ELR (cell line): Measurements from ENCODE around the gene SPTLC3.
"Not testable (repeated sequence)": the region's sequence is repeated elsewhere in the genome, so short reads cannot be mapped to it uniquely, and the experiment has no call there.

Experiments
- DNase-seq: peaks from one replicate; pipeline ENCODE4 v3.0.0-alpha.2; 2015; ENCODE audit warnings: low read depth

SPTLC3 gene

DNA sequence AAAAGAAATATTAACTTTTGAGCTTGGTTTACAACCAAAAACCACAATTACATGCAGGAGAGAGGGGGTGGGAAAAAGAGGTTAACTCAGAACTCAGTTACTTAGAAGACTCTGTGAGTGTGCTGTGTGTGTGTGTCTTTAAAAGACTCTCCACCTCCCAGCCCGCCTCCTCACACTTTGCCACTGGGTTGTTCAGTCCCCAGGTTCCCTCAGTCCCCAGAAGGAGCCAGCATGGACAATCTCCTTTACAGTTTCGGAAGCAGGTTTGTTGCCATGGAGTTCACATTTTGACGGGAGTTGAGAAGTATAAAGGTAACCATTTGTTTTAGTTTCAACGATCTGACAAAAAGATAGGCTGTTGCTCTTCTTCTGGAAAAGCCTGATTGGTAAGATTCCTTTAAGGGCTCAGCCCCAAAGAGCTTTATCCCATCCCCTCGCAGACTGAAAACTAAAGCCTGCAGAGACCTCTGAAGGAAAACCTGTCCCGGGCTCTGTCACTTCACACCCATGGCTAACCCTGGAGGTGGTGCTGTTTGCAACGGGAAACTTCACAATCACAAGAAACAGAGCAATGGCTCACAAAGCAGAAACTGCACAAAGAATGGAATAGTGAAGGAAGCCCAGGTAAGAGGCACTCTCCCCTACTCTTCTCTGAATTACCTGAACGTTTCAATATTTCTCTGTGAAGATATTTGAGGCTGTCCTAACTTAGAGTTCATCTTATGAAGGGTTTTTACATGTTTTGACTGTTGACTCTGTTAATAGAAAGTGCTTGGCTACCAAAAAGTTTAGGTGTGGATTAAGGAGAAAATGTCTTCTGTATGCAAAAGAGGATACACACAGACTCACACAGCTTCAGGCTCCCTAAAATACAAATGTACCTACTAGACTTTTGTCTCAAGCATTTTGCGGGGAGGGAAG, at the start of gene SPTLC3:
Gene SPTLC3 (plus strand): TSS at position 212 of the 921 bp plus-strand sequence. CDS start 296 bp downstream, at position 508.
- DNase-seq = peak; percentile 40

DNA sequence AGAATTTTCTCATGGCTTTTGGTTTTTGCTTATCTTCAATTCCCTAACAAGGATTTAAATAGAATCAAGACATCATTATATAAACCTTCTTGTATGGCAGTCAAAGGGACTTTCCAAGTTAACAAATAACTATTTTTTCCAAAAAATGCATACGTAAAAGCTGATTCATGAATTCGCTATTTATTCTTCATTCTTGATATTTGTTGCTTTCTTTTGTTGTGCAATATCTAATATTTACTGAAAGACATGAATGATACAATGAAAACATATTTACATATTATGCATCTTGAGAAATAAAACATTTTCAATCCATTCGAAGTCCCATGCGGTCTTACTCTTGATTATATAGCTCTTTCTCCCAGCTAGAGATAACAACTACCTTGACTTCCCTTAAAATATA, 47.0 kb upstream of the SPTLC3 start:
- no peak for DNase-seq

DNA sequence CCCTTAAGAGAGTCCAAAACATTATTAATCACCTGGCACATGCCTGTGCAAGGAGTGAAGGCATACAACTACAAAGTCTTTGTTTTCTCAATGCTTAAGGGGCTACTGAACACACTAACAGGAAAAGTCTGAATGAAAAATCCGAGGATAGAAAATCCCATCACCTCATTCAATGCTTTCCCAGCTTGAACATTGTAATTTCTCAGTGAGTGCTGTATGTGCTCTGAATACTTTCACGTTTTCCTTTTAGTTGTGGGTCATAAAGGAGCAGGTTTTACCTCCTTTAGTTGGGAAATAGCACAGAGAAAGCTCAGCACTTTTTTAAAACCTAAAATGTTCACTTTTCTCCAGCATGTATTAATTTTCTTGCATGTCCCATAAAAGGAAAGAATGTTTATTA, 45.9 kb upstream of the SPTLC3 start:
- no peak for DNase-seq

DNA sequence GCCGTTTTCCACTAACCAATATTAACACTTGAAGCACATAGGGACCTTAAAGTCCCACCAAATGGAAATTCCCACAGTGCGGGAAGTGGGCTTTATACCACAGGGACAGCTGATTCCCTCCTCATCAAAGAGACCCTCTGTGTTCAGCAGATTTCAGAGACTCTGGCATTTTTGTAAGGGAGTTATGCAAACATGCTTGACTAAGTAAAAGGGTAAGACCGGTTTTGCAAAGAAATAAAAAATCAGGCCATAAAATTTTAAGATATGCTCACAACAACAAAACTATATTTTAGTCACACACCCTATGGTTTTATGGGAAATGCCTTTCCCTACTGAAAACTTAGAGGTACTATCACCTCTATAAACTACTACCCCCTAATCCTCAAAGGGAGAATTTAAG, 45.4 kb upstream of the SPTLC3 start:
- DNase-seq = no peak

DNA sequence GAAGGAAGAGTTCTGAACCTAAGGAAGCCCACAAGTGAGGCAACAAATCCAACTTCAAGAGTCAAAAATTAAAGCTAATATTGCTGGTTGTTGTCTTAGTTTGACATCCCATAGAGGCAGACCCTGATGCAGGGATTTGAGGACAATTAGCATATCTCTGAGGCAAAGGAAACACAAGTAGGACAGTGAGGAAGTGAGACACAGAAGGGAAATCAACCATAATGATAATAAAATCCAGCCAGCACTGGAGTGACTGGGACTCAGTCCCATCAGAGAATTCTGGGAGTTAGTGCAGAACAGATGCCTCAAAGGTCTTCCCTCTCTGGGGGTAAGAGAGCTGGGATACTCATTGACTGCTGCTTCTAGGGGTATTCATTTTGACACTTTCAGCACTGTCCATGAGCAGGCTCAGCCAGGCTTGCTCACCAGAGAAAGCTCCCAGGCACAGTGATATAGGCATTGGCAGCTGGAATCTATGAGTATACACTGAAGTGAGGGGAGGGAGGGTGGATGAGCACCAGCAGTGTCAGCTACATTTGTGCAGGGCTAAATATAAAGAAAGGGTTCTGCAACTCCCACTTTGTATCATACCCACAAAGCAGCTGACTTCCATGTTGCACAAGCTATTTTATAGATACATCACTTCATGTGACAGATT, 43.4 kb upstream of the SPTLC3 start:
- DNase-seq = no peak

DNA sequence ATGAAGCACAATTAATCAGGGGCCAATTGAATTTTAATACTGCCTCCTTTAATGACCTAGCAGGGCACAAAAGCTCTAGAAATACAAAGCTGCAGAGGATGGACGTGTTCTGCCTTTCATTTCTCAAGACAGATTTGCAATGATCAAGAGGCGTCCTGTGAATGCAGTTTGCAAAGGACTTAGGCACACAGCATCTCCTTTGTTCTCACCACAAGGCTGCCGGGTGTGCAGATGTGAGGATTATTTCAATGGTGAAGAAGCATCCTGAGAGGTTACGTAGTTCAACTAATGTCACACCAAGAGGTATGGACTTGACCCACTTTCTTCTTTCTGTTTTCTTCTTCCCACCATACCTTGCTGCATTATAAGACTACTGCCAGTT, 42.9 kb upstream of the SPTLC3 start:
- DNase-seq = no peak

DNA sequence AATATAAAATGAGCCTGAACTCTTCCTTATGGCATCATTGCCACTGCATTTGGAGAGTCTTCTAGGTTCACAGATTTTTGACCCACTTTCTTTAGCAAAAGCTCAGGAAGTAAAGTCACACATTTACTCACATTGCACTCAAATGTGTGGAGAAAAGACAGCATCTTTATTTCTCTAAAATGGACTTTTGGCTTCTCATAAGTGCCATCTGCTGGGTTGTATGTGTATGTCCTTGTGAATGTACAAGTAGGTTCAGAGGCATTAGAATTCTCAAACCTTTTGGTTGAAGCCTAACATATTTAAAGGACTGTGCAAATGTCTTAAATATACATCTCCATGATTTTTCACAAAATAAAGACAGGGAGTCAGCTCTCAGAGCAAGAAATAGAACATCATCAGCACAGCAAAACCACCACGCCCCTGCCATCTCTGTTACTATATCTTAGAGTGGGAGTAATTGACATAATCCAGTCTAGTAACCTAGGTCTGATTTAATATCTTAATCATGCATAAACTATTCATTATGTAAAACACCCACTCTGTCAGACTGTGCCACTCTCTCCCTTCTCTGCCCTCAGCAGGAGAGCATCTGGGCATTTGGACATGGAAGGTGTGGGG, 42.2 kb upstream of the SPTLC3 start:
- peak; percentile 62 for DNase-seq

DNA sequence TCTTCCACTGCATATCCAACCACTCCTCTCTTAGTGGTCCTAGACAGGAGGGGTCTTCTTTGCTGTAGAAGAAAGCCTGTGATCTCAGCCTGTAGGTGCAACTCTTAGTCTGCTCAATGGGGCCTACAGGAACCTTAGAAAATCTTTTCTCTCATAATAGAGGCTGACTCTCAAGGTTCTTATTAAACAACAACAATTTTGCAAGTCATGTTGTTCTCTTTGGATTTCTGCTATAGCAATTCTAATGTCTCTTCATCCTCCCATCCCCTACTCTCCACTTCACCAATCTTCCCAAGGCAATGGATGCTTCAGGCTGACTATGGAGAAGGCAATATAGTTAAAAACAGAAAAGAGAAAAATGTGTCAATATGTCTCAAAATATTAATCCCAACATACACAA, 40.8 kb upstream of the SPTLC3 start:
- DNase-seq = no peak

DNA sequence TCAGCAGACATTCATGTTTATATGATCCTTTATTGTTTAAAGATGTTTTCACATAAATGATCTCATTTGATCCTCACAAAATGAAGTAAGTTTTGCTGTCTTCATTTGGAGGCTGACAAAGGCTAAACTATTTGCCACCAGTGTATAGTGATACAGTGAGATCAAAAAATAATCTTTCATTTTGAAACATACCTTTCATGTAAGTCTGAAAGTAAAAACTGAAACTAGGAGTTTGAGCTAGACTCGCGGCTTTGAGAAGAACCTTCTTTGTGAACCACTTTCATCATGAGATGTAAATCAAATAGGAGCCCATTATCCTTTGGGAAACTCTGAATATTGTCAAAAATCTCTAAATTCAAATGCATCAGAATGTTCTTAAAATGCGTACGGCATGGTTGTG, 40.3 kb upstream of the SPTLC3 start:
- DNase-seq = no peak

DNA sequence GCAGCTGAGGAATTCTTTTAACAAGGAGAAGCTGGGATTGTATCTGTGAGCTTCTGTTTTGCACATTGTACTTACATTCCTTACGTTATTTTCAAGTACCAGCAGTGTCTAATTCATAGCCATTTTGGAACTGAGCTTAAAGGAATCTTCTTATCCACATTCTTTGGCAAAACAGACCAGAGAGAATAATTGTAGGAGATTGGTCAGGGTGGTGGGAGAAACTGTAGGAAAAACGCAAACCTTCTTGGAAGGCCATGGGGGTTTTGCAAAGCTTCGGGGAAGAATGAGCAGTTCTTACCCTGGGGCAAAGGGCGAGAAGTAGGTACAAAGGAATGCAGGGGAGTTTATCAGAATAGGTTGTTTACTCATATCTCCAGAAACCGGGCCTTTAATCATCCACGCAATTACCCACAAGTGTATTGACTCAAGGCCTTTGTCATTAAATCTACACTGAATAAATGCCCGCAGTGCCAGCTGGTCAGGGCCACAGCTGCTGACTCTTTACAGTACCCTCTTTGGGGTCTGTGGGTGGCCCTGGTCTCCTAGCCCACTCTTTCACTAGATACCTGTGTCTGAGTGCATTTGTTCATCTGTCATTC, 39.6 kb upstream of the SPTLC3 start:
- peak; percentile 59 for DNase-seq

DNA sequence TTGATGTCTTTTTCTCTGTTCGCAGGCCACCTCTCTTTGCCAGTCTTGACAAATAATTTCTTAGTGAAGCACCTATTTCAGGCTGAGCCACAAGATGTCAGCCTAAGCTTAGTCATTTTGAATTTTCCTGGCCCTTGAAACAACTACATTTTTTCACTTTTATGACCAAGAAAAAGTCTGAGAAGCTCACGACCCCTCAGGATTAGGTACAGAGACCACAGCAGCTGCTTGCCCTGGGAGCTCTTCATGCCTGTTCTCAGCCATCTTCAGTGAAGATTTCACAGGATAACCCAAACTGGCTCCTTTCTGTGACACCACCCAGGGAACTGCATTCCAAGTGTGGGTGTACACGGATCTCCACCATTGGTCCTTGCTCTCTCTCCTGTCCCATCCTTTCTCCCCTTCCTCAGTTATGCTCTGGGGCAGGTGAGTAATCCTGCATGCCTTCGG, 38.4 kb upstream of the SPTLC3 start:
- peak; percentile 60 for DNase-seq

DNA sequence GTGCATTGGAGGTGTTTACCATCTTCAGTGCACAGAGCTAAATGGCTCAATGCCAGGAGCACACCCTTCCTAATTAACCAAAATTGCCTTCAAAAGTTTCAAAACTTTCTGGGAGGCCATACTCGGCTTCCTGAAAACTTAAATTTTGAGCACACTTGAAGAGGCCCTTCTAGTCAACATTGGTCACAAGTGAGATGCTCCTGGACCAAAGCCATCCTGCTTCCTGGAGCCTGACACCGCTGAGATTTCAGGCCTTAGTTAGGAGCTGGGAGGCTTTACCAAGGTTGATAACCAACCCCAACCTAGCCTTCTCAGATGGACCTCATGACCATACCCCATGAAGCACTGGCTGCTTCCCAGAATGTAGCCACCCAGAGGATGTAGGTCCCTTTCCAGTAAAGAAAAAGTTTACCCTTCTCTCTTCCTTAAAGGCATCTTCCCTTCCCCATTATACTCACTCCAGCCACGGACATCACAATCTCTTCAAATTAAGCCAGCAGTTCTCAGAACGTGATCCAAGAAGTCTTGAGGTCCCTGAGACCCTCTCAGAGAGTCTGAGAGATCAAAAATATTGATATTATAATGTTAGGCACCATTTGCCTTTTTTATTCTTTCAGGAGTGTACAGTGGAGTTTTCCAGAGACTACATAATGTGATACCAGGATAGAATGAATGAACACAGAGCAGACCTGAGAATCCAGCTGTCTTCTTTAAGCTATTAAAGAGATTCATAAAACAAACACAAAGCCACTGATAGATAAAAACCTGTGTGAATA, 32.8 kb upstream of the SPTLC3 start:
- DNase-seq = no peak

DNA sequence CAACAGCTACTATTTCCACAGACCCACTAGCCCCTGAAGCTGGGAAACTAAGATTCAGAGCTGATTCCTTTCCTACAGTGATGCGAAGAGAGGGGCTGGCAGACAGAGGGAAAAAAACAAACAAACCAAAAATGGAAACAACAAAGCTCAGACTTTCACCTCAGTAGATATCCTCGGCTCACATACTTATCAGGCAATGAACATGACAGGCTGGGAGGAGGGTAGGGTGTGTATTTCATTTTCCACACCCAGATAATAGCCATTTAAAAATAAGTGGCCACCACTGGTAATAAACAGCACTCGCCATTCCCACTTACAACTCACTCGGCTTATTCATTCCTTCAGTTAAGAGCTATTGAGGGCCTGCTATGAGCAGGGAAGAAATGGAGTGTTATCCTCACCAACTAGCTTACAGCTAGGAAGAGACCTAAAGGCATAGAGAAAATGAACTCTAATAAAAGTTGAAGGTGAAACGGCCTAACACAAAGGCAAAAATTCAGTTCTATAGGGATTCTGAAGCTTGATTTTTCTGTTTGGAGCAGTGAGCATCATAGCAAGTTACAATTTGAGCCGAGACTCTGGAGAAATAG, 32.0 kb upstream of the SPTLC3 start:
- no peak for DNase-seq

DNA sequence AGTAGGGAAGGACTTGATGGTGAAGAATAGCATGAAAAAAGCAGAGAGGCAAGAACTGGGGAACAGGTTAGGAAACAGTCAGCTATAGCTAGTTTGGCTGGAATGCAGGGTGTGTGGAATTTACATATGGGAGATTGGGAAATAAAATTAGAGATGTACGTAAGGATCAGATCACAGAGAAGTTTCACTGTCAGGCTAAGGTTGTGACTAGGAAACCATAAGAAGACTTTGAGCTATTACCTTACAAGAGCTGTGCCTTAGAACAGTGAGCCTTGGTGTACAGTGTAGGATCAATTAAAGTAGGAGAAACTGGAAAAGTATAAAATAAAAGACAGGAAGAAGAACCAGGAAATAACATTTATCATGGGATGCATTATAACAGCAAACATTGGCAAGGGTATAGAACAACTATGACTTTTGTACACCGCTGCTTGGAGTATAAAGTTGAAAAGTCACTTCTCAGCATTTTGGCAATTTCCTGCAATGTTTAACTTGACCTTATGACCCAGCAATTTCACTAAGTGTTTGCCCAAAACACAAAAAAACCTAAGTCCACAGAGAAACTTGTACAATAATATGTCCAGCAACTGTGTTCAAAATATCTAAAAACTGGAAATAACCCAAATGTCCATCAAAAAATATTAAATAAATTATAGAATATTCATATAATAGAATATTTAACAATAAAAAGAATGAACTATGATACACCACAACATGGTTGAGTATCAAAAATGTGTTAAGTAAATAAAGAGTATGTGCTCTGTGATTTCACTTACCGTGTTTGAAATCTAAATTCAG, 31.2 kb upstream of the SPTLC3 start:
- DNase-seq = no peak

DNA sequence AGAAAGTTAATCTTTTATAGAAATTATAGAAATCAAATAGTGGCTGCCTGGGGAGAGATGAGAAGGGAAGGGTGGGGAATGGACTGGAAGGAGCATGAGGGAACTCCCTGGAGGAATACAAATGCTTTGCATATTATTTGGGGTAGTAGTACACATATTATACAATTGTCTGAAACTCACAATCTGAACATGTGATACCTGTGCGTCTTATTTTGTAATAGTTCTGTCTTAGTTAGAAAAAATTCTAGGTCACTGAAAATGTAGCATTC, 30.7 kb upstream of the SPTLC3 start:
- no peak for DNase-seq

DNA sequence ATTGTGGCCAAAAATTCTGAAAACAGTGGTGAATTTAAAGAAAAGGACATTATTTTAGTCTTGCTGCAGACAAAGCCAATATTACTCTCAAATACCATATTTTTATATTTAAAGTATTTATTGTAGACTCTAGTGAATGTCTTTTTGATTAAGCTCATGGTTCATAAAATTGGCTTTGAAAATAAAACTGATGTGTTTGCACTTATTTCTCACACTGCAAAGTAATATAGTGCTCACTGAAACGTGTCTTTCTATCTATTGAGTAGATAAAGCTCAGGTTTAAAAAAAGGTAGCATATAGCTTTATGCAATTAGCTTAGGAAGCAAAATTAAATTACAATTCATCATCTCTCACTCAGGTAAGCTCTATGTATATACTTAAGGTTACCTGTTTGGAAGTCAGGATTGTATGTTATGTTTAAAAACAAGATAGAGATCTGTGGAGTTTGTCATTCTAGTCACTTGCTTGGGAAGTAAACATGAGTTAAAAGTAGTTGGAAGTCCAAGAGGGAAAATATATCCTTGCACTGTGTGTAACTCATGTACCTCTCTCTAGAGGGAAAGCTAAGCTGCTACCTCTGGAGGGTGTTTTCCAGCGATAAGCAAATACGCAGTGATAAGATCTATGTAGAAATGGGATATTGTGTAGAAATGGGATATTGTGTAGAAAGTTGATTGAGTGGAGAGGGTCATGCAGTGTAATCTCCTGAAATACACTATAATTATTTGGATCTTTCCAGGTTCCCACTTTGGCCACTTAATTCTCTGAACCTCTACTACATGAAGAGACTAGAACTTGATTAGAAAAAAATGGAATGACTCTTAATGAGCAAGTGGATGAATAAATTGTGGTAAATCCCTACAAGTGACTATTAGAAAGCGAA, 29.9 kb upstream of the SPTLC3 start:
- no peak for DNase-seq

DNA sequence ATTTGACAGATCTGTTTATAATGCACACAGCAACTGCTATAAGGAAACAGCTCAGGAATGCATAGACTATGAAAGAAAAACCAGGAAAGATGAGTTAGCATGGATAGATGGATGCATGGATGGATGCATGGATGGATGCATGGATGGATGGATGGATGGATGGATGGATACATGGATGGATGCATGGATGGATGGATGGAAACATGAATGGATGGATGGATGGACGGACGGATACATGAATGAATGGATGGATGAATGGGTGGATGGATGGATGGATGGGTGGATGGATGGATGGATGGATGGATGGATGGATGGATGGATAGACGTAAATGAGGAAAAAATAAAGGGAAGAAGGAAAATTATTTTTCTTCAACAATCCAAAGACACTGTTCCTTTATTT, 29.1 kb upstream of the SPTLC3 start:
- not testable (repeated sequence) for DNase-seq

DNA sequence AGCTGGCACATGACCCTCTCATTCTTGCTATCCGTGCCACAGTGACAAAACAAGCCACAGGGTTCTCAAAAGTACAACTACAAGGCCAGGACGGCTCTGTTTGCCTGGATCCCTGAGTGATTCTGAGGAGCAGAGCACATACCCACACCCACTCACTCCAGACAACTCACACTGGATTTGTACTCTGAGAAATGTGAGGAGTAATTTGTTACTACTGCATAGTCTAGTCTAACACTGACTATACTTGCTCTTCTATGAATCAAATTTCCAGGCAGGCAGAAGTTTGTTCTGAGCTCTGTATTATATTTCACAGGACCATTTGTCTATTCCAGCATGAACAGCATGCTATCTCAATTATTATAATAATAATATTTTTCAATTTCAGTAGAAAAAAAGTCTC, 26.7 kb upstream of the SPTLC3 start:
- no peak for DNase-seq

DNA sequence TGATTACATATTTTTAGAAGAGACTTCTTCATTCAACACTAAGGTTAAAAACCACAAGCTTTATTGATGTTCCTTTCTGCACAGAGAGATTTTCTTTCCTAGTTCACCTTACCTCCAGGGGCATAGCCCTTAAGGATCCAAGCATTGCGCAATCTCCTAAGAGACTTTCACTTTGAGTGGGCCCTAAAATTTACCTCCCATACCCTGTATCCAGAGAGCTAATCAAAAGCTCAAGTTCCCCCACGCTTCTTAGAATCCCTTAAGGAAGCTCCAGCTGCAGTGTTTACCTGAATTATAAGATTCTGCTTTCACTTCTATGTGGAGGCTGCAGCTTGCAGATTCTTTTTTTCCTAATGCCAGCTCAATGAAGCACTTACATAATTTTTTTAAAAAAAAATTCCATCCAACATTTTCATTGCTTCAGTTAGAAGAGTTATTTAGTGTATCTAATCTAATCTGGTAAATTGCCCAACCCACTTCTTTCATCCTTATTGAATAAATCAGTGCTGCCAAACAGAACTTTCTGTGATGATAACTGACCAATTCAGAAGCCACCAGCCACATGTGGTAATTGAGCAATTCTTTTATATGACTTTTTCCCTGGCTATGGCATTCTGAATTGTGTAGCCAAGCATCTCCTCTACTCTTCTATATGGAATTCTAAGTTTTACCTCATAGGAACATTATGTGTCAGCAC, 24.6 kb upstream of the SPTLC3 start:
- no peak for DNase-seq
